ENCODE measurements around the gene PKD2L2.
"Not testable (repeated sequence)": the region's sequence is repeated elsewhere in the genome, so short reads cannot be mapped to it uniquely, and the experiment has no call there.

Gene PKD2L2

DNA sequence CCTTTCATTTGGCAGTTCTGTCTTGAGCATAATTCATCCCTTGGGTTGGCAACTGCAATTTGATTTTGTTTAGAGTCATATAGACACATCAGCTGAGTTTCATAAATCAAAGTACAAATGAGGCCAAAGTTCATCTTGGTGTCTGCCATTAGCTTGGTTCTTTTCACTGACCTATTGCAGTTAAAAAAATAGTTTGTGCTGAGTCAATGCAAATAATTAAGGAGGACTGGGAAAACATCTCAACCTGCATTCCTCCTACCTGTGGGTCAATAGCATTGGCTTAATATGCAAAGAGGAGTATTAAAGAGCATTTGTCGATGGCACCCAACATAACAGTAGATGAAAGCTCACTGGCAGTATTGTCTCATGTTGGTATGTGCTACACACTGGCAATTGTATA is 1.6 kb downstream of the PKD2L2 start:
- DNase-seq, result no peak

DNA sequence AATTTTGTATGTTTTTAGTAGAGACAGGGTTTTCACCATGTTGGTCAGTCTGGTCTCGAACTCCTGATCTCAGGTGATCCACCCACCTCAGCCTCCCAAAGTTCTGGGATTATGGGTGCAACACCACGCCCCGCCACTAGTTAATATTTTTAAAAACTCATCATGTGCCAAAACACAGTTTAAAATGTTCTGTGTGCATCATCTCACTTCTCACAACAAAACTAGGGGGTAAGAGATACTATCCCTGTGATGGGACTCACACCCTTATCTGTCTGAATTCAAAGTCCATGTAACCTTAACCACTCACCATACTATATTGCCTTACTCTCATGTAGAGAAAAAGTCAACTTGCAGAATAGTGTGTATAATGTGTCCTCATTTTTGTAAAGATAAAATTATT is 2.6 kb downstream of the PKD2L2 start:
- no peak for DNase-seq

DNA sequence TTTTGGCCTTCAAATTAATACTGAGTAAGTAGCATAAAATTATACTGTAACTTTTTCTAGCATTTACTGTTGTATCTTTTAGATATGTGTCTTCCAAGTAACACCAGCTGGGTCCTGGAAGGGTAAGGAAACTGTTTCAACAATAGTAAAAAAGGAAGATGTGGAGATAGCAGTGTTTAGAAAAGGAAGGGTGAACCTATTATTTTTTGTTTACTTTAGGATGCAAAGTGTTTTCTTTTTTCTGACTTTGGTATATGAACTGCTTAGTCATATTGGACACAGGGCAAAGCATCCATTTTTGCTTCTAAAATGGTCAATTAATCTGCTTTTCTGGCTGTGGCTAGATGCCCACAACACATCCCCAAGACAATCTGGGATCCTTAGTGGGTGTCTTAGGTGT is 5.3 kb downstream of the PKD2L2 start:
- DNase-seq, result no peak

DNA sequence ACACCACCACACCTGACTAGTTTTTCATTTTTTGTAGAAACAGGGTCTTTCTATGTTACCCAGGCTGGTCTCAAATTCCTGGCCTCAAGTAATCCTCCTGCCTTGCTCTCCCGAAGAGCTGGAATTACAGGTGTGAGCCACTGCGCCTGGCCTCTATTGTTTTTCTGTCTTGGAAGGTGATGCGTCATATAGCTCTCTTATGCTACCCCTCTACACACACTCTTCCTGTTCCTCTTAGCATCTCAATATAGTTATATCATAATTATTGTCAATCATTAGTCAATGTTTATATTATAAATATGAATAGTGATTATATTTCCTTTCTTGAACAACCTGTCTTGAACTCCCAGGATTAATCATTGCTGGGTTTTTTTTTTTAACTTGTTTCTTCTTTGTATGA is 7.3 kb downstream of the PKD2L2 start:
- DNase-seq, result no peak

DNA sequence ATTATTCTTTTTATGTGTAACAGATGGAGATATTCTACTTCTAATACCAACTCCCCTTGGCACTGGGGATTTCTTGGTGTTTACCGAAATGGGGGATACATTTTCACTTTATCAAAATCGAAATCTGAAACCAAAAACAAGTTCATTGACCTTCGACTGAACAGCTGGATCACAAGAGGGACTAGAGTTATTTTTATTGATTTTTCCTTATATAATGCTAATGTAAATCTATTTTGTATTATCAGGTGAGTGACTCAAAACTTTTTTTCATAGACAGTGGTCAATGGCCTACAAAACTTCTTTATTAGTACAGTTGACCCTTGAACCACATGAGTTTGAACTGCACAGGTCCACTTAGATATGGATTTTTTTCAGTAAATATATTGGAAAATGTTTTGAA is 10.2 kb downstream of the PKD2L2 start:
- DNase-seq, result no peak

DNA sequence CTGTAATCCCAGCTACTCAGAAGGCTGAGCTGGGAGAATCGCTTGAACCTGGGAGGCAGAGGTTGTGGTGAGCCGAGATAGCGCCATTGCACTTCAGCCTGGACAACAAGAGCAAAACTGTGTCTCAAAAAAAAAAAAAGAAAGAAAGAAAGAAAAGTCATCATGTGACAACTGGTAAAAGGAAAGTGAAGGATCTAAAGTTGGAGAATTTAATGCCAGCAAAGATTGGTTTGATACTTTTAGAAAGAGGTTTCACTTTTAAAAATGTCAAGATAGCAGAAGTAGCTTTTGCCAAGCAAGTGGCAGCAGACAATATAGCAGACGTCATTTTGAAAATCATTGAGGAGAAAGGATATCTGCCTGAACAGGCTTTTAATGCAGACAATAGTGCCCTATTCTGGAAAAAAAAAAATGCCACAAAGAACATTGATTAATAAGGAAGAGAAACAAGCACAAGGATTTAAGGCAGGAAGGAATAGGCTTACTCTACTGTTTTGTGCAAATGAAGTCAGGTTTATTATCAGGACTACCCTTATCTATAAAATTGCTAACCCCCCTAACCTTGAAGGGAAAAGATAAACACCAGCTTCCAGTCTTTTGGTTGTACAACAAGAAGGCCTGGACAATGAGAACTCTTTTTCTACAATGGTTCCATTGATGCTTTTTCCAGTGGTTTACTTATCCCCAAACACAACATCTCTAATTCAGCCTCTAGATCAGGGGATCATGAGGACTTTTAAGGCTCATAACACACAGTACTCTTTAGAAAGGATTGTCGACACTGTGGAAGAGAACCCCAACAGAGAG is 12.0 kb downstream of the PKD2L2 start:
- no peak for DNase-seq

DNA sequence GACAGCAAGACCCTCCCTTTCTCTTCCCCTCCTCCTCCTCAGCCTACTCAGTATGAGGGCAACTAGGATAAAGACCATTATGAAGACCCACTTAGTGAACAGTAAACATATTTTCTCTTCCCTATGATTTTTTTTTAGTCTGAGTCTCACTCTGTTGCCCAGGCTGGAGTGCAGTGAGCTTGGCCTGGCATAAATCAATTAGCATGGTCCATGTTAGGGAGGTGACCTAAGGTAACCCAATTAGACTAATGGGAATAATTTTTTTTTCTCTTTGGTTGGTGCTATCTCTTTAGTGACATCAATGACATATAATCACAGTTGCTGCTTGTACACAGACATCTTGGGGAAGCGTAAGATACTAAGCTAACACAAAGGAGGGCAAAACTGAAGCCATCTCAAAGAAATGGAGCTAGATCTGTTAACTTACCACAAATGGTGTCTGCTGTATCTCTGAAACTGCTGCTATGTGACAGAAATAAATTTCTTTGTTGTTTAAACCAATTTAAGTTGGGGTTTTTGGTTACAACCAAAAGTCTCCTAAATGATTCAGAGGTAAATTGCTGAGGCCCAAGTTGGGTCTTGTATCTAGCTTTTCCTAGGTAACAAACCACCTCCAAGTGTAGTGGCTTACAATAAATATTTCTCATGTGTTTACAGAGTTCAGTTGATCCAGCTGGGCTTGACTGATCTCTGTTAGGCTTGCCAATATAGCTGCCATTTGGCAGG is 13.3 kb downstream of the PKD2L2 start:
- no peak for DNase-seq

DNA sequence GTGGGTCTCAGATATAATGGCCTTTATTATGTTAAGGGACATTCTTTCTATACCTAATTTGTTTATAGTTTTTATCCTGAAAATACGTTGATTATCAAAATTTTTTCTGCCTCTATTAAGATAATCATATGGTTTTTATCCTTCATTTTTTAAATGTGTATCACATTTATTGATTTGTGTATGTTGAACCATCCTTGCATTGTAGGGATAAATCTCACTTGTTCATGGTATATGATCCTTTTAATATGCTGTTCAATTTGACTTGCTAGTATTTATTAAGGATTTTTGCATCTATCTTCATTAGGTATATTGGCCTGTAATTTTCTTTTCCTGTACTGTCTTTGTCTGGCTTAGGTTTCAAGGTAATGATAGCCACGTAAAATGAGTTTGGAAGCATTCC is 25.5 kb downstream of the PKD2L2 start:
- DNase-seq, result no peak

DNA sequence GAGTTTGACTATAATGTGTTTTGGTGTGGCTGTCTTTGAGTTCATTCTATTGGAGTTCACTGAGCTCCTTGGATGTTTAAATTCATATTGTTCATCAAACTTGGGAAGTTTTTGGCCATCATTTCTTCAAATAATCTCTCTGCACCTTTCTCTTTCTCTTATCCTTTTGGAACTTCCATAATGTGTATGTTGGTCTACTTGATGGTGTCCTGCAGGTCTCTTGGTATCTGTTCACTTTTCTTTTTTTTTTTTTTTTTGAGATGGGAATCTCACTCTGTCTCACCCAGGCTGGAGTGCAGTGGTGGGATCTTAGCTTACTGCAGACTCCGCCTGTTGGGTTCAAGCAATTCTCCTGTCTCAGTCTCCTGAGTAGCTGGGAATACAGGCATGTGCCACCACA is 27.7 kb downstream of the PKD2L2 start:
- no peak for DNase-seq

DNA sequence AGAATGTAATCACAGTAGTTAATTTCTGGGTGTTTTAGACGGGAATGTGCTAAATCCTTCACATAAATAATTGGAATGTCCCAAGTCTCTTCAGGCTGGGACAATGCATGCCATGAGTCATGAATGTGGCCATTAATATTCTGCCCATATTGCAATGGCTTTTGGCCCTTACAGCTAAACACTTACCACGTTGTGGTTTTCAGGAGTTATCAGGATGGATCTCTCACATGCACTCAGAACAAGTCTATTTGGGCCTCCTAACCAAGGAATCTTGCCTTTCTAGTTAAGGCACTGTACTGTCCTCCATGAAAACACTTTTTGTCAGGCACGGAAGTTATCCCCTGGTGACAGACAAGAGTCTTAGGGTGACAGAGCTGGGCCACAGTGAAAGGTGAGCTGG is 32.7 kb downstream of the PKD2L2 start:
- DNase-seq, result no peak

DNA sequence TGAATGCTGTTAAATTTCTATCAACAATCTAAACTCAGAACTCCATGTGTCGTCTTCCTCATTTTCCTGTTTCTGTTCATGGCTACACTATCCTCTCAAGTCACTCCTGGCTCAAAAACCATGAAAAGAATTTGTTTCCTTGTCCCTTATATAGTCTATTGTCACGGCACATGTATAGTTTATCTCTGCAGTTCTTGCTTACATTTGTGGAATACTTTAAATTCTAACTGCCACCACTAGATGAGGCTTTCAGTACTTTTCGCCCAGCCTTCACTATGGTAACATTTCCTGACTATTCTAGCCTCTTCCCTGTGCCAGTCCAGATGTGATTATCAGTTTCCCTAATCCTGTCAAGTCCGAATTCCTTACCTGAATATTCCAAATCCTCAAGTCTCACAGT is 34.6 kb downstream of the PKD2L2 start:
- no peak for DNase-seq

DNA sequence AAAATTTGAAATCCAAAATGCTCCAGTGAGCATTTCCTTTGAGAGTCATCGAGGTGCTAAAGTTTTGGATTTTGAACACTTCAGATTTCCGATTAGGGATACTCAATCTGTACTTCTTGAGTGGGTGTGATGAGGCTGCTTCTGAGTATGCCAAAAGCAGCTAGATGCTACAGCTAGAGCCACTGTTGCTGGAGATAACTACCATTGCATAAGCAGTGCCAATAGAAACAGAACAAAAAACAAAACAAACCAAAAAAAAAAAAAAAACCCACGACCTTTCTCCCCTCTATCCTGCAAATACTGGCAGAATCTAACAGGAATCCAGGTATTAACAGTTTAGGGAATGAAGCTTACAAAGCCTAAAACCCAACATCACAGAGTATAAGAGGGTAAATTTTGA is 43.5 kb downstream of the PKD2L2 start:
- DNase-seq, result no peak

DNA sequence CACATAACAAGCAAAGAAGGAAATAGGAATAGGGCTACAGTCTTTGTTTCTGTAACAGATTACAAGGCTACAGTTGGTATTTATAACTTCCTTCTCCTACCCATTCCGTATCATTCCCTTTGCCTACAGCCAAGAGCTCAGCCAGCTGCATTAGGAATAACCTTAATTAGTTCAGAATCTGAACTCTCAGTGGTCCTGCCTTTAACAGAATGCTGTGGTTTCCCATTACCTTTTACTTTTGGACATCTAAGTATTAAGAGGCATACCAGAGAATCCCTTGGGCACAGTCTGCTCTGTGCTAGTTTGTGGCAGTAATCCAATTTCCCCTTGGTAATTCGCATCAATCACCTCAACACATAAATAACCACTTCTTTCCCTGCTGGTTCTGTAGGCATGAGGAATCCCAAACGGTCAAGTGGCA is 44.2 kb downstream of the PKD2L2 start:
- DNase-seq, result no peak

DNA sequence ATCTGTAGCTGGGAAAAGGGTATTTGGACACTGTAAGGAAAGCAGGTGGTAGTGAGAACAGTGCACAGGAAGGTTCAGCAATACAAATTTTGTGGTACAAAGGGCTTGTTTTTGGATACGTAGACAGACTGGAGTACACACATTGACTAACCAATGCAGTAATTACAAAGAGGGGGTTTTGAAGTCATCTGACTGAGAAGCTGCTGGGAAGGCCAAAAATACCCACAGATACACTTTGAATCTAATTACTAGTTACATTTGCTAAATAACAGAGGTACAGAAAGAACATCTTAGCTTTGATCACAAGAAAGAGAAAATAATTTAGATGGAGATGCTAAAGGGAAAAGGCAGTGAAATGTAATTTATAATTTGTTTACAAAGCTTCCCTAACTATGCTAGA is 45.9 kb downstream of the PKD2L2 start:
- no peak for DNase-seq

DNA sequence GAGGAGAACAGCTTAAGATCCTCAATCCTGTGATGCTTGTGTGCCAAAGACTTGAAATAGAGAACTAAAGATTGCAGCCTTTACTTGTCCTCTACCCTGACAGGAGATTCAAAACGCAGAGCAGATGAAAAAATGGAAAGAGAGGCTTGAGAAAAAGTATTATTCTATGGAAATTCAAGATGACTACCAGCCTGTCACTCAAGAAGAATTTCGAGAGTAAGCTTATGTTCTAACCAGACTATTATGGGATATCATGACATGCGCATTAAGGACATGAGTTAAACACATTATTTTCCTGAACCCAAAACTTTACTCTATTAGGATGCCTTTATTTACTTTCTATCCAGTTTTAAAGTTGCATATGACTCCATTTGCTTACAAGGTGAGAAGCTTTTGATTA is 46.4 kb downstream of the PKD2L2 start:
- DNase-seq, result no peak

DNA sequence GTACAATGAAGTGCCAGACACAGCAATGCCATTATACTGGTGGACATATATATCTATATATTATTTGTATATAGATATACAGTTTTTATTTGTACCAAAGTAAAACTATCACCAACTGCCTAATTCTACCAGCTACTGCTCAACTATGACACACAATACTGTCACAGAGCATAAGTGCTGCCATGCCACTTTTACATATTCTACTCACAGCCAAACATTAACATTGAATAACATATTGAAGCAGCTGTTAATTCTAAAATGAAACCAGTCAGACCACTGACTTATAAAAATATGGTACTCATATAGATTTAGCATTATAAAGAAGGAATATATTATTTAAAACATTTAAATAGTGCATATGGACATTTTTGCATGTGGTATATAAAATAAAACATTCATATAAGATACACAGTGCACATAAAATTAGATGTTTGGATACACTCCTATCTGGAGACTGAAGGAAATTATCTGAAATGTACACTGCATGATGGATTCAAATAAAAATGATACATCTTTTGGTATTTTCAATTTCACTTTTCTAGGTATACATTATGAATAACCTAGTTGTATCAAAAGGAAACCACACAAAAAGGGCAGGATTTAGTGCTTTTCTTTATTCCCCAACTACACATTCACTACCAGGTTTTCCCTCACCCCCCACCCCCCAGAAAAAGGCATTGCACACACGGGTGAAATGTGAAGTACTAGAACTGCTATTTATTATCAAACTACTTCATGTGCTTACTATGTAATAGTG is 48.9 kb downstream of the PKD2L2 start:
- no peak for DNase-seq

DNA sequence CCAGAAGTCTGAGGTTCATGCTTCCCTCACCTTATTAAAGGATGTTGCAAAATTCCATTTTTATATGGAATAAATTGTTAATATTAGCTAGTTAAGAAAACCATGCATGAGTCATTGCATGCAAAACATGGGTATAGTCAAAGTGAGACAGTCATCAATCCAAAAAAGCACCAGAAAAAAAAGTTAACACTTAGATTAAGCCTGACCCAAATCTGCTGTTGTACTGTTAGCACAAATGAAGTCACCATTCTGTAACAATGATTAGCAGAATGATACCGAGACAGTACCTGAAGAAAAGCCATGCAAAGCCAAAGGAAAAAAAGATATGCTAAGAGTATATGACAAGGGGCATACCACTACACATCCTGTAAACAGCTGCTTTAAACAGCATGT is 49.5 kb downstream of the PKD2L2 start:
- DNase-seq, result no peak

DNA sequence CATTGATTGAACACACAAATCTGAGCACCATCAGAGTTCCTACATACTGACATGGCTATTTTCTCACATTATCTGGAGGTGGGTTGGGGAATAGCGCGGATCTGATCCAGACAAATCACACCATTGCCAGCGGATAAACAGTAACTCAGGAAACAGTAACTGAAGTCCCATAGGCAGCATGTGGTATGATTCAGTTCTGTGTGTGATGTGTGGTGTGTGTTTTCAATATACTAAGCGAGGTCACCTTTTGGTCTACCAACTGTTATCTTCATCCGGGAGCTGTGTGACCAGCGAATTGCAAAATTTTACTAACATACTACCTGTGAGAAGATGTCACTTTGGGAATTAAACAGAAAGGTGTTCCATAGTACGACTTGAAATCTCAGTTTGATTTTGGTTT is 50.1 kb downstream of the PKD2L2 start:
- no peak for DNase-seq

DNA sequence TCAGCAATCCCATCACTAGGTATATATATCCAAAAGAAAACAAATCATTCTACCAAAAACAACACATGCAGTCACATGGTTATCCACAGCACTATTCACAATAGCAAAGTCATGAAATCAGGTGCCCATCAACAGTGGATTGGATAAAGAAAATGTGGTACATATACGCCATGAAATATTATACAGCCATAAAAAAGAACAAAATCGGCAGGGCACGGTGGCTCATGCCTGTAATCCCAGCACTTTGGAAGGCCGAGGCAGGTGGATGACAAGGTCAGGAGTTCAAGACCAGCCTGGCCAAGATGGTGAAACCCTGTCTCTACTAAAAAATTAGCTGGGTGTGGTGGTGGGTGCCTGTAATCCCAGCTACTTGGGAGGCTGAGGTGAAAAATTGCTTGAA is 55.0 kb downstream of the PKD2L2 start:
- DNase-seq, result not testable (repeated sequence)

DNA sequence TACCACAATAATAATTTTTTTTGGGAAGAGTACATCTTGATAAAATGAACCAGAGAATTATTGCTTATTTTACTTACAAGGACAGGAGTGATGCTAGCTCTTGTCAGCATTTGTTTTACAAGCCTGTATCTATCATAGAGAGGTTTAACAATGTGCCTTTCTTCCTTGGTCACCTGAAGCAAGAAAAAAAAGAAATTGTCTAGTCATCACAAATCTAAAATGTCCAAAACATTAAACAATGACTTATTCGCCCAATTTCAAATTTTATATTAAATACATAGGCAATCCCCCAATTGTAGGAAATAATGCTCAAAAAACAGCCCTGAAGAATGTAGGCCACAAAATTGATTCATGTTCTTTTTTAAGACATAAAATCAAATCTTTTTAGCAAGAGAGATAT is 56.6 kb downstream of the PKD2L2 start:
- no peak for DNase-seq

DNA sequence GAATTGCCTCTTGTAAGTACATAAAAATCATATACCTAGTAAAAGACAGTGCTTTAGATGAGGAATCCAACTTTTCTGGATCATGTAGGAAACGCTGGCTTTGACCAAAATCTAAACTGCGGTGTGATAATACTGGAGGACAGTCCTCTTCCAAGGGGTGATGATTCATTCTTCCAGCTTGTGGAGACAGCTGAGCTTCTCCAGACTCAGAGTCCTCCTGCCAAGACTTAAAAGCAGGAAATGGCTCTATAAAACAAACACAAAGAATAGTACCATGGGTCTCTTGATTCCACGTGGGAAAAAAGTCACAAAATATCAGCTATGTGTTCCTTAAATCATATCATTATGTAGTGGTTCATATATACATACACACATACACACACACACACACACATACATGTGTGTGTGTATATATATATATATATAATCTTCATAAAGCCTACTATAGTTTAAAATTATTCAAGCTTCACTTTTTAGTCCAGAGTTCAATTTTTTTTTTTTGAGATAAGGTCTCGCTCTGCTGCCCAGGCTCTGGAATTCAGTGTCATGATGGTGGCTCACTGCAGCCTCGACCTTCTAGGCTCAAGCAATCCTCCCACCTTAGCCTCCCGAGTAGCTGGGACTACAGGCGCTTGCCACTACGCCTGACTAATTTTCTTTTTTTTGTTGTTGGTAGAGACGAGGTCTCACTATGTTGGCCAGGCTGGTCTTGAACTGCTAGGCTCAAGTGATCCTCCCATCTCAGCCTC is 65.0 kb downstream of the PKD2L2 start:
- DNase-seq, result no peak

DNA sequence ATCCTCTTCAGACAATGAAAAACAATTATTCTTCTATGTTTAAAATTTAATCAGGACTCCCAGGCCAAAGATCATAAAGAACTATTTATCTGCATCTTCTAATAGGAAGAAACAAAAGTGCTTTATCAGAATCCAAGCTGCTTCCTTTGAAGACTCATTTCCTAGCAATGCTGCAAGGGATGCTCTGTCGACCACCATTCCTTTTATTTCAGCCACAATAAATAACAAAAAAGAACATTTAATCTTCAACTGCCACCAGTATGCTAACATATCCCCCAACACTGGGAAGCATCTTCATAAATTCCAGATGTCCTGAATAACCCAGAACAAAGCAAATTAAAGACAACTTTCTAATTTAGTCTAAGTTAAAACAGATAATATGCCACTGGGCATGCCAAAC is 68.7 kb downstream of the PKD2L2 start:
- no peak for DNase-seq

DNA sequence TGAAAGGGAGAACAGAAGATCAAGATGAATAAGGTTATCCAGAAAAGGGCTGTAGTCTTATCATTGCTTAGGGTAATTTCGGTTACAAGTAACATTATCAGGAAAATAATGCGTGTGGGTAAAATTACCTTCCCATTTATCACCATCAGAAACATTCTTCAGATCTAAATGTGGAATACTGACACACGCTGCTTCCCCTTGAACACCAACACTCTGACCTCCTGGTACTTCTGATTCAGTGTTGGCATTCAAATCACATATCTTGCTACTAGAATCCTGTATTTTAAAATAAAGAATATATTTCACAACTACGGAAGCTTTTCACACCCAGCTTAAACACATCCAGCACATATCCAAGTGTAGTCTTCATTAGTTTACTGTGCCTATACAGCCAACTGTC is 70.2 kb downstream of the PKD2L2 start:
- no peak for DNase-seq
